AG04449 (cell line): ENCODE data around the gene THBS4.
A peak's percentile ranks its signal among the peaks of the same experiment; 100 is the strongest.

Experiments used
- CTCF ChIA-PET: fragments of 350-600 bp; formaldehyde crosslinking; extraction: SDS; loops from one replicate; lab custom pipeline; 2021; ENCODE audit warnings: antibody characterized with exemption; lab: Yijun Ruan, JAX
- POLR2A ChIA-PET: fragments of 400-600, 350-600 bp; formaldehyde crosslinking; extraction: SDS; loops from one replicate; lab custom pipeline; 2020; ENCODE audit warnings: antibody characterized with exemption, inconsistent platforms; lab: Yijun Ruan, JAX
- DNase-seq: peaks from one replicate; pipeline ENCODE4 v3.0.0-alpha.2; 2010; ENCODE audit warnings: low read depth, low spot score
- H3K4me3 ChIP-seq: 2 replicates; pipeline ENCODE4 v1.5.1; 2011; ENCODE audit warnings: low read depth, mild to moderate bottlenecking, control low read depth, low read length
- TF ChIP-seq, protein P1 (sequence below): IDR thresholded peaks from one replicate; pipeline ENCODE4 v1.5.1; 2011; ENCODE audit warnings: mild to moderate bottlenecking, moderate library complexity, low read length, control low read depth, inconsistent platforms; ENCODE audit not compliant: insufficient read depth; ENCODE audit errors: missing control alignments

THBS4 gene

DNA sequence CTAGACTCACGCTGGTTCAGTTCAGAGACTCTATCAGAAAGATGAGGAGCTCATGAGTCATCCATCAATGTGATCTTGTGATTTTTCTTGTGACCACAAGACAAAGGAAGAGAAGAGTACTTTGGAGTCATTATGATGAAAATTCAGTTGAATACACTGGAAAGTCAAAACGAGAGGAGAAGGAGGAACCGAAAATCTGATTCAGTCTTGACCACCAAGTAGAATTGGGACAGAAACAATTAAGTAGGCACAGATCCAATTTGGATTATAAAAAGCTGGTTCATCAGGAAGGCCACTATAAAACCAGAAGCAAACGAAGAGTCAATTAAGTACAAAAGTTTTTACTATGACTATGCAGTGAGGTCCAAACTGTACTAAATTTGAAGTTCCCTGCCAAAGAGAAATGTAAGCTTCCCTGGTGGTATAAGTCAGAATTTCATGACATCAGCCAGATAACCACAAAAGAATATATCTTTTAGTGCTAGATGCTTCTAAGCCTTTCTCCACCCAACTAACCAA, 90.9 kb downstream of the THBS4 start:
- CTCF ChIA-PET: interaction anchor here (0.8 to 1.9 kb wide), 7 partner anchors 9 to 181 kb away, joined by 3 to 7 read pairs (median 3); no protein-coding TSS in a partner anchor
- H3K4me3 ChIP-seq: no peak overlapping the region
- DNase-seq: peak; percentile 76
- TF ChIP-seq, protein P1, sequence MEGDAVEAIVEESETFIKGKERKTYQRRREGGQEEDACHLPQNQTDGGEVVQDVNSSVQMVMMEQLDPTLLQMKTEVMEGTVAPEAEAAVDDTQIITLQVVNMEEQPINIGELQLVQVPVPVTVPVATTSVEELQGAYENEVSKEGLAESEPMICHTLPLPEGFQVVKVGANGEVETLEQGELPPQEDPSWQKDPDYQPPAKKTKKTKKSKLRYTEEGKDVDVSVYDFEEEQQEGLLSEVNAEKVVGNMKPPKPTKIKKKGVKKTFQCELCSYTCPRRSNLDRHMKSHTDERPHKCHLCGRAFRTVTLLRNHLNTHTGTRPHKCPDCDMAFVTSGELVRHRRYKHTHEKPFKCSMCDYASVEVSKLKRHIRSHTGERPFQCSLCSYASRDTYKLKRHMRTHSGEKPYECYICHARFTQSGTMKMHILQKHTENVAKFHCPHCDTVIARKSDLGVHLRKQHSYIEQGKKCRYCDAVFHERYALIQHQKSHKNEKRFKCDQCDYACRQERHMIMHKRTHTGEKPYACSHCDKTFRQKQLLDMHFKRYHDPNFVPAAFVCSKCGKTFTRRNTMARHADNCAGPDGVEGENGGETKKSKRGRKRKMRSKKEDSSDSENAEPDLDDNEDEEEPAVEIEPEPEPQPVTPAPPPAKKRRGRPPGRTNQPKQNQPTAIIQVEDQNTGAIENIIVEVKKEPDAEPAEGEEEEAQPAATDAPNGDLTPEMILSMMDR: no peak
- POLR2A ChIA-PET: interaction anchor here (1.1 kb wide), 1 partner anchor 130 kb away, joined by 5 read pairs; the partner anchor contains the start of gene SERINC5

DNA sequence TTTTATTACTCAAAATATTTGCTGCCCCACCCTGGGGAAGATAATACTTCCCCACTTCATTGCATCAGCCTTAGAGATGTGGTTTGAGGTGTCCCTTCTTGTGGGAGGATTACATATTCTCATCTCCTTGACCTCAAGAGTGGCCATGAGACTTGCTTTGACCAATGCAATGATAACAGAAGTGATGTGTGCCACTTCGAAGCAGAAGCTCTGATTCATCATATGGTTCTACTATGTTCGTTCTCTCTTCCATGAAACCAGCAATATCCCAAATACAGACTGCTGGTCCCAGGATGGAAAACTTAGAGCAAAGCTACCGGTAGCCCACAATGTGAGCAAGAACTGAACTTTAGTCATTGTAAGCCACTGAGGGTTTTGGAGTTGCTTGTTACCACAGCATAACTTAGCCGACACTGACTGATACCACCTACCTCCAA, 92.0 kb downstream of the THBS4 start:
- TF ChIP-seq, protein P1: no peak
- CTCF ChIA-PET: interaction anchor here (0.7 to 1.9 kb wide), 3 partner anchors 9 to 119 kb away, joined by 3 to 4 read pairs (median 3); no protein-coding TSS in a partner anchor
- POLR2A ChIA-PET: no interaction called here
- H3K4me3 ChIP-seq: no peak overlapping the region
- no peak for DNase-seq

DNA sequence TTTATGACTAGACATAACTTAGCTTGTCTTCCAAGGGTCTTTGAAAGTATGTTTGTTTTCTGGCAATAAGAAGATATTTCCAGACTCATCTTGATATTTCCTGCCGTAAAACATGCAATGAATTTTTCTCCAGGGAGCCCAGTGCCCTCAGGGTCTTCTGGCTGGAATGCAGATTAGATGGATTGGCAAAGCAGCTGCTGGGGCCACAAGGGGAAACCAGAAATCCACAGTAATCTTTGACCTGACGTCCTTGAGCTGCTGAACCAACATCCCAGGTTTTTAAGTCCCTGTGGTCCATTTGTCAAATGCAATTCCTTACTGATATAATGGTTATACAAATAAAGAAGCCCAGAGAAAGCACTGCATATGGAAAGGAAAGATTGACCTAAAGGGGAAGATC, 93.0 kb downstream of the THBS4 start:
- H3K4me3 ChIP-seq: no peak overlapping the region
- CTCF ChIA-PET: no interaction called here
- DNase-seq: no peak
- POLR2A ChIA-PET: no interaction called here
- TF ChIP-seq, protein P1: no peak

DNA sequence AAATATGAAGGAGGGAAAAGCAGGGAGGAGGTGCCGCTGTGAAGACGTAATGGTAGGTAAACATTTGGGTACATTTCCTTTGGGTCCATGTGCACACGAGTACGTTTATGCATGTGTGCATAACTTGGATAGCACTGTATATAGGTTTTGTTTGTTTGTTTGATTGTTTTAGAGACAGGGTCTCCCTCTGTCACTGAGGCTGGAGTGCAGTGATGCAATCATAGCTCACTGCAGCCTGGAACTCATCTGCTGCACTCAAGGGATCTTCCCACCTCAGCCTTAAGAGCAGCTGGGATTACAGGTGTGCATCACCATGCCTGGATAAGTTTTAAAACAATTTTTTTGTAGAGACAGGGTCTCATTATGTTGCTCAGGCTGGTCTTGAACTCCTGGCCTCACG, 94.0 kb downstream of the THBS4 start:
- ChIA-PET CTCF (interaction anchor here (0.6 kb wide), 1 partner anchor 176 kb away, joined by 3 read pairs; no protein-coding TSS in a partner anchor), POLR2A (no interaction called here)
- H3K4me3 ChIP-seq: no peak overlapping the region
- DNase-seq: no peak
- TF ChIP-seq, protein P1: no peak
